MCF 10A (cell line): ENCODE measurements around the gene TSFM. TPM values are rescaled to one million over a fixed set of nuclear protein-coding genes. Genes with fewer than 3 reads are reported as not detected.

ENCODE experiments used
- BruUV-seq: library from RNA; stranded (reverse); fragments of 400-500 nt; replicated peaks from 2 replicates; lab custom pipeline; 2021; lab: Mats Ljungman, UMichigan
- CTCF ChIA-PET: fragments of 300-600 bp; sonication (Branson Sonifier 250); formaldehyde crosslinking; extraction: SDS; loops from one replicate; lab custom pipeline; 2021; ENCODE audit warnings: antibody characterized with exemption, inconsistent platforms; lab: Yijun Ruan, JAX
- POLR2A ChIA-PET: fragments of 300-600, 350-650 bp; sonication (Branson Sonifier 250); formaldehyde crosslinking; extraction: SDS; loops from one replicate; lab custom pipeline; 2020; ENCODE audit warnings: antibody characterized with exemption, inconsistent platforms; lab: Yijun Ruan, JAX
- DNase-seq: peaks from one replicate; pipeline ENCODE4 v3.0.0-alpha.2; 2018; ENCODE audit not compliant: unreplicated experiment
- H3K27ac Mint-ChIP-seq: one replicate; pipeline ENCODE4 v1.8.0; 2022; ENCODE audit warnings: mild to moderate bottlenecking, low read depth, mixed read lengths; ENCODE audit not compliant: unreplicated experiment
- H3K27me3 Mint-ChIP-seq: one replicate; pipeline ENCODE4 v1.8.0; 2022; ENCODE audit warnings: mixed read lengths; ENCODE audit not compliant: insufficient read depth, unreplicated experiment
- H3K36me3 Mint-ChIP-seq: one replicate; pipeline ENCODE4 v1.8.0; 2022; ENCODE audit warnings: mild to moderate bottlenecking, moderate library complexity, mixed read lengths; ENCODE audit not compliant: insufficient read depth, unreplicated experiment
- H3K4me1 Mint-ChIP-seq: one replicate; pipeline ENCODE4 v1.8.0; 2022; ENCODE audit warnings: mixed read lengths; ENCODE audit not compliant: insufficient read depth, unreplicated experiment
- H3K4me3 Mint-ChIP-seq: one replicate; pipeline ENCODE4 v1.8.0; 2022; ENCODE audit warnings: mild to moderate bottlenecking, moderate library complexity, mixed read lengths; ENCODE audit not compliant: unreplicated experiment
- H3K9me3 Mint-ChIP-seq: one replicate; pipeline ENCODE4 v1.8.0; 2022; ENCODE audit warnings: mixed read lengths; ENCODE audit not compliant: unreplicated experiment
- intact Hi-C: fragments of 100-400 bp; cut with micrococcal nuclease; formaldehyde crosslinking; loops from 2 replicates; pipeline ENCODE4 v1.14.1; 2022
- total RNA-seq: library from RNA; stranded (reverse); gene quantifications from 2 replicates; pipeline ENCODE4 v1.2.3, GENCODE V29; 2022
- TF ChIP-seq, protein P1 (sequence below): fragments of 200-600 bp; IDR thresholded peaks from one replicate; pipeline ENCODE4 v1.8.0; 2022; ENCODE audit warnings: antibody characterized with exemption, mild to moderate bottlenecking; ENCODE audit not compliant: unreplicated experiment

The TSFM gene
- total RNA-seq, 1 experiment from 2014 or later = 32.6 TPM

DNA sequence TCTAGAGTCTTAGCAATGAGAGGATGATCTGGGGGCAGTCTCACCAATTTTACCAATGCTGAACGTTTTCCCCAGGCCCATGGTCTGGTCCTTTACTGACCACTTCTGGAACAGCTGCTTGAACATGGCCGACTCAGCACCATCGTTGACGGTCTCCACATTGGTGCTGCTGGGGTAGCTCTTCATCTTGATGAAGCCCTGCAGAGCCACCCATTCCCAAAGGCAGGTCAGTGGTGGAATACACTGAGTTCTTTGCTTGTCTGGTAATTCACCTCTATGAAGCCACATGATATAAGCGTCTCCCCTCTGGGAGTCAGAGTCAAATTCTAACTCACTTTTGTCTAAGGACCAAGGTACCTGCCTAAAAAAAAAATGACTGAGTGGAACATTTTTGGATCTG, 25.8 kb downstream of the TSFM start:
- Mint-ChIP-seq H3K4me1 (peaks cover 8% of the 10 kb centered on the region), H3K36me3 (peaks cover 11% of the 10 kb centered on the region), H3K27me3 (no peaks in the 10 kb centered on the region), H3K27ac (no peak overlapping the region), H3K9me3 (no peaks in the 10 kb centered on the region), H3K4me3 (no peak overlapping the region)
- ChIA-PET CTCF (interaction anchor here (0.6 to 1.1 kb wide), 4 partner anchors 14 to 953 kb away, joined by 3 to 4 read pairs (median 3); no protein-coding TSS in a partner anchor), POLR2A (no interaction called here)
- intact Hi-C loops = no loop called here
- DNase-seq = no peak
- TF ChIP-seq, protein P1, sequence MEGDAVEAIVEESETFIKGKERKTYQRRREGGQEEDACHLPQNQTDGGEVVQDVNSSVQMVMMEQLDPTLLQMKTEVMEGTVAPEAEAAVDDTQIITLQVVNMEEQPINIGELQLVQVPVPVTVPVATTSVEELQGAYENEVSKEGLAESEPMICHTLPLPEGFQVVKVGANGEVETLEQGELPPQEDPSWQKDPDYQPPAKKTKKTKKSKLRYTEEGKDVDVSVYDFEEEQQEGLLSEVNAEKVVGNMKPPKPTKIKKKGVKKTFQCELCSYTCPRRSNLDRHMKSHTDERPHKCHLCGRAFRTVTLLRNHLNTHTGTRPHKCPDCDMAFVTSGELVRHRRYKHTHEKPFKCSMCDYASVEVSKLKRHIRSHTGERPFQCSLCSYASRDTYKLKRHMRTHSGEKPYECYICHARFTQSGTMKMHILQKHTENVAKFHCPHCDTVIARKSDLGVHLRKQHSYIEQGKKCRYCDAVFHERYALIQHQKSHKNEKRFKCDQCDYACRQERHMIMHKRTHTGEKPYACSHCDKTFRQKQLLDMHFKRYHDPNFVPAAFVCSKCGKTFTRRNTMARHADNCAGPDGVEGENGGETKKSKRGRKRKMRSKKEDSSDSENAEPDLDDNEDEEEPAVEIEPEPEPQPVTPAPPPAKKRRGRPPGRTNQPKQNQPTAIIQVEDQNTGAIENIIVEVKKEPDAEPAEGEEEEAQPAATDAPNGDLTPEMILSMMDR = no peak
- BruUV-seq = no TSS peak

GRCh38 chr12:57809425-57809824, 26.8 kb downstream of the TSFM start:
- DNase-seq = no peak
- Mint-ChIP-seq H3K36me3 (peaks cover 6% of the 10 kb centered on the region), H3K9me3 (no peaks in the 10 kb centered on the region), H3K27ac (no peak overlapping the region), H3K4me3 (no peak overlapping the region), H3K4me1 (peaks cover 8% of the 10 kb centered on the region), H3K27me3 (no peaks in the 10 kb centered on the region)
- intact Hi-C loops = no loop called here
- CTCF ChIA-PET = interaction anchor here (1.4 to 1.6 kb wide), 2 partner anchors 10 to 79 kb away, joined by 3 to 6 read pairs; no protein-coding TSS in a partner anchor
- TF ChIP-seq, protein P1 = no peak
- no TSS peak for BruUV-seq
- POLR2A ChIA-PET = interaction anchor here (0.7 to 1.7 kb wide), 3 partner anchors 9 to 27 kb away, joined by 3 to 6 read pairs (median 3); partner anchors contain the start of gene TSFM

- ChIA-PET CTCF (interaction anchor here (0.6 to 2.3 kb wide), 9 partner anchors 8 to 816 kb away, joined by 3 to 12 read pairs (median 3); no protein-coding TSS in a partner anchor), POLR2A (interaction anchor here (0.6 to 1.7 kb wide), 9 partner anchors 10 to 125 kb away, joined by 3 to 6 read pairs (median 3); partner anchors contain the start of gene TSFM)
- TF ChIP-seq, protein P1 = no peak
- Mint-ChIP-seq H3K36me3 (peaks cover 5% of the 10 kb centered on the region), H3K27ac (no peak overlapping the region), H3K9me3 (no peaks in the 10 kb centered on the region), H3K4me3 (no peak overlapping the region), H3K27me3 (no peaks in the 10 kb centered on the region), H3K4me1 (peaks cover 8% of the 10 kb centered on the region)
- BruUV-seq = no TSS peak
- peak; percentile 96 for DNase-seq
- intact Hi-C loops = no loop called here
Observed at GRCh38 chr12:57810450-57810849, 27.9 kb downstream of the TSFM start.

- no TSS peak for BruUV-seq
- ChIA-PET CTCF (interaction anchor here (0.9 to 2.3 kb wide), 6 partner anchors 9 to 119 kb away, joined by 3 to 12 read pairs (median 4); no protein-coding TSS in a partner anchor), POLR2A (interaction anchor here (0.7 to 1.7 kb wide), 6 partner anchors 10 to 76 kb away, joined by 3 to 6 read pairs (median 3); partner anchors contain the start of gene TSFM)
Observed at GRCh38 chr12:57811028-57811755, 28.6 kb downstream of the TSFM start.

More at GRCh38 chr12:57811028-57811755, 28.6 kb downstream of the TSFM start:
- H3K27ac Mint-ChIP-seq = no peak overlapping the region
- intact Hi-C loops = no loop called here
- no peak overlapping the region for H3K4me3 Mint-ChIP-seq
- H3K27me3 Mint-ChIP-seq = no peaks in the 10 kb centered on the region
- TF ChIP-seq, protein P1 = no peak
- peaks cover 9% of the 10 kb centered on the region for H3K4me1 Mint-ChIP-seq
- no peaks in the 10 kb centered on the region for H3K9me3 Mint-ChIP-seq
- peaks cover 5% of the 10 kb centered on the region for H3K36me3 Mint-ChIP-seq
- DNase-seq = no peak
